GM19395 (cell line): ENCODE results near the gene HSD11B1L.
"Not testable (repeated sequence)": the region's sequence is repeated elsewhere in the genome, so short reads cannot be mapped to it uniquely, and the experiment has no call there.

Source experiments
- ATAC-seq: cut with Tn5 transposase; IDR thresholded peaks from one replicate; pipeline ENCODE4 v1.9.1; 2021; ENCODE audit warnings: mild to moderate bottlenecking, moderate library complexity; ENCODE audit not compliant: unreplicated experiment

HSD11B1L gene

DNA sequence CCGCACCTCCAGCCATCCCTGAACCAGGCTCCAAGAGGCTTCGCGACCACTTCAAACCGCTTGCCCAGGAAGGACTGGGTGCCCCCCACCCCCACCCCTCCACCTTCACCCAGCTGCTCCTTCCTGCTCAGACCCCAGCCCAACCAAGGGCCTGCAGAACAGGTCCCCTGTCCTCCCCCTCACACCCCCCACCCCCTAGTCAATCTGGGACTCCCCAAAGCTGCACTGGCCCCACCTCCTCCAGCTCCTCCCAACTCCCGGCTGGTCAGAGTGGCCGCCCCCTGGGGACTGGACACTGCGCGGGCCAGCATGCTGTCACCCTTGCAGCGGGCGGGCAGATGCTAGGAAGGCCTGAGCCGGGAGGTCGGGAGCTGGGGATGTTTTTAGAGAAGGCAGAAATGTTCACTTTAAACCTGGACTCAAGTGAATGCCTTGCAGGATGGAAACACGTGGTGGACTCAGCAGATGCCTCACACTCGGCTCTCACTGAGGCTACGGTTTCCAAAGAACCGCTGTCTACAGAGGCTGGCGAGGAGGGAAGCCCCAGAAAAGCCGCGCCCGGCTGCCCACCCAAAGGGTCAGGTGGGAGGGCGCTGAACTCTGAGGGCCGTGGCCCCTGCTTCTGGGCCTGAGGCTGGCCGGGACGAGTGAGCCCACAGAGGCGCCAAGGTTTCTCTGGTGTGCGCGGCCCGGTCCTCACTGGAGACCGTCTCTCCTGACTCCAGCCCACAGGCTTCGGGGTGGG is 17.2 kb downstream of the HSD11B1L start:
- no peak for ATAC-seq

- ATAC-seq: no peak
Measured at GRCh38 chr19:5698635-5699422, 18.0 kb downstream of the HSD11B1L start.

GRCh38 chr19:5700455-5701092 is 19.7 kb downstream of the HSD11B1L start:
- ATAC-seq: no peak

GRCh38 chr19:5702053-5702410 is 21.2 kb downstream of the HSD11B1L start:
- not testable (repeated sequence) for ATAC-seq

GRCh38 chr19:5703819-5704818 is 23.3 kb downstream of the HSD11B1L start:
- ATAC-seq: no peak

DNA sequence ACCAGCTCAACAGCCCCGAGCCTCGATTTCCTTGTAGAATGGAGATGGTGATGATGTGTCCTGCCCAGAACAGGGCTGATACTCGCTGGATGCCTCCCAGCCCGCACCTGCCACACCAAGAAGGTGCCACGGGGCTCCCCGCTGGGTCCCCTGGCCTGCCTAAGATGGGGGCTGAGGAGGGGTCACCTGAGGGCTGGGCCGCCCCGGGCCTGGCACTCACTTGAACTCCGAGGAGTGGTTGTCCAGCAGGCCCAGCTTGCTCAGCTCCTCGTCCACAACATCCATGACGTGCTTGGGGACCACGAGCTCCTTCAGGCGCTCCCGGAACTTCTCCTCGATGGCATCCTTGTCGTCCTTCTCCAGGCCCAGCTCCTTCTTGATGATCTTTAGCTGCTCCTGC is 24.7 kb downstream of the HSD11B1L start:
- no peak for ATAC-seq

GRCh38 chr19:5706876-5707573 is 26.2 kb downstream of the HSD11B1L start:
- ATAC-seq: no peak

DNA sequence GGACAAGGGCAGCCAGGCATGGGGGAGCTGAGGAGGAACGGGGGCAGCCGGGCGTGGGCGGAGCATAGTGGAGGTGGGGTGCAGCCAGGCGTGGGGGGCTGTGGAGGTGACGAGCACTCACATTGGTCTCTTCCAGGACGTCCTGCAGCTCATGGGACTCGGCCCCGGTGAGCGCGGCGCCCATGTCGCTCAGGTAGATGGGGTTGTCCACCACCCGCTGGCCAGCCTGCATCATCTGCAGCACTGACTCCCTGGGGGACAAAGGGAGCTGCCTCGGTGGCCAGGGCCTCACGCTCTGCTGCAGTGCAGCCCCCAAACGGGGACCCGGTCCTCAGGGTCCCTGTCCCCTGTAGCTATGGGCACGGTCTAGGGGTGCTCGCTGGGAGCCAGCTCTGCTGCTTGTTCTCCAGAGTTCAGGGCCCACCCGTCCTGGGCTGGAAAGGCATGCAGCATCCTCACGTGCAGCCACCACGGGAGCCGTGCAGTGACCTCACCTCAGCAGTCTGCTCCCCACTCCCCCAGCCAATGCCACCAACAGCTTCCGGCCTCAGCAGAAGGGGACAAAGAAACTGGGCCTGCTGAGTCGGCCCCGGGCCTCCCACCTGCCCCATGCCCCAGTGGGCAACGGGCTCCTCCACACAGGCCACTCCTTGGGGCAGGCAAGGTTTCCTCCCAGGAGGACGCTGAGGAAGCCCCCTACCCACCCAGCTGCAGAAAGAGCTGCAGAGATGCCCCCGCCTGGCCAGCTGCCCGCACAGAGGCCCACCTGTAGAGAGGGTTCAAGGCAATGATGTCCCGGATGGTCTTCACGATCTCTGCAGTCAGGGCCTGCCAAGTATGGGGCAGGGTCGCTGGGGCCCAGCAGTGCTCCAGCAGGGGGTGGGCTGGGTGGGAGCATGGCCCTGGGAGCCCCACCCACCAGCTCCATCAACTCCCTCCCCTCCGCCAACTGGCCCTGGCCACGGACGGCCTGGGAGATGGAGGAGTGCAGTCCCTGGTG is 27.0 kb downstream of the HSD11B1L start:
- ATAC-seq: no peak

DNA sequence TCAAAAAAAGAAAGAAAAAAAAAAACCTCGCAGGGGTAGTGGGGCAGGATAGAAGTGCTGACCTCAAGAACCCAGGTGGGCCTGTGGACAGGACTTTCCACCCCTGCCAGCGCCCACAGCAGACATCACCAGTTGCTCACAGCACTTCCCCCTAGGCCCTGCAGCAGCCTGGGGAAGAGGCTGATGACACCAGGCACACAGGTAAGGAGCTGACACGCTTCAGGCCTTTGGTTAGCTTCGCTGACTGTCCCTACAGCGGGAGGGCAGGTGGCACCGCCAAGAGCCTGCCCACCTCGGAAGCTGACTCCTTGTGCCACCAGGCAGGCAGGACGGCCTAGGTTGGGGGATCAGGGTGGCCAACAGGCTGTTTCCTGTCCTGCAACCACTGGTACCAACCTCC is 30.2 kb downstream of the HSD11B1L start:
- no peak for ATAC-seq

- no peak for ATAC-seq
Measured at GRCh38 chr19:5711713-5712161, 30.9 kb downstream of the HSD11B1L start.

- no peak for ATAC-seq
Measured at GRCh38 chr19:5713228-5713627, 32.4 kb downstream of the HSD11B1L start.

DNA sequence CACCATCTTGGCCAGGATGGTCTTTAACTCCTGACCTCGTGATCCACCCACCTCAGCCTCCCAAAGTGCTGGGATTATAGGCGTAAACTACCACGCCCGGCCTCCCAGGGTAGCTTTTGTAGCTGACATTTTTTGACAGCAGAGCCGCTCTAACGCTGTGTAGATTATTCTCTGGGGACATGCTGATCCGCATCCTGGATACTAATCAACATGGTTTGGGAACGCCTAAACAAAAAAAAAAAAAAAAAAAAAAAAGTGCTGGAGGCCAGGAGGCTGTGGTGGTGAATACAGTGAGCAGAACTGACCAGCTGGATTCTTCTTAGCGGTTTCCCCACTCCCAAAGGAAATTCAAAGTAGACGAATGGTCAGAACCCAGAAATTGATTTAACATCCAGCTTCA is 34.0 kb downstream of the HSD11B1L start:
- ATAC-seq: no peak

GRCh38 chr19:5717215-5717935 is 36.5 kb downstream of the HSD11B1L start:
- ATAC-seq: no peak

- no peak for ATAC-seq
Measured at GRCh38 chr19:5718037-5718578, 37.3 kb downstream of the HSD11B1L start.

GRCh38 chr19:5718579-5719273 is 37.9 kb downstream of the HSD11B1L start:
- no peak for ATAC-seq

DNA sequence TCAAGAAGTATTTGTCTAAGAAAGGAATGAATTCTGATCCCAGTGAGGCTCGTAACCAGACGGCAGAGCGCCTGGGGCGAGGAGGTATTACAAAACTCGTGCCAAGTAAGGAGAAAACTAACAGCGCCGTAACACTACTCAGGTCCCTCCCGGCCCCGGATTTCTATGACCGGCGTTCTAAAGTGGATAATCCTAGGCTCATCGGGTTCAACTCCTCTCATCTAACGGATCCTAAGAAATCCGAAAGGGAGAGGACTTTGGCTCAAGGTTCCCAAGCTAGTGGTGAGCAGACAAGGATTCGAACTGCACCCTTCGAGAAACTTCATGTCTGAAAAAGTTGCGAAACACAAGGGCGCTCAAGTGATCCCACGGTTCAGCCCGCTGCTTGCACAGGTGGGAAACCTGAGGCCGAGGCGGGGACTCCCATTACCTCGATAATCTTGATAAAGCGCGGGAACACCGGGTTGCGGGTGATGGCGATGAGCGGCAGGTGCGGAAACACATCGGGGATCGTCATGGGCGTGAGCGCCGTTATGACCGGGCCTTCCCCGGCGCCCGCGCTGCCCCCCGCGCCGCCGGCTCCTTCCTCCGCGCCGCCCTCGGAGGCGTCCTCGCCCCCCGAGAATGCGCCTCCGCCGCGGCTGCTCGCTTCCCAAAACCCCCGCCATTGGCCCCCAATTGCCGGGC is 38.6 kb downstream of the HSD11B1L start:
- peak; percentile 1 for ATAC-seq
